ENCODE measurements around the gene DDX10.

Gene DDX10

GRCh38 chr11:108851781-108852180 lies 186.9 kb downstream of the DDX10 start:
- TF ChIP-seq, protein P1, sequence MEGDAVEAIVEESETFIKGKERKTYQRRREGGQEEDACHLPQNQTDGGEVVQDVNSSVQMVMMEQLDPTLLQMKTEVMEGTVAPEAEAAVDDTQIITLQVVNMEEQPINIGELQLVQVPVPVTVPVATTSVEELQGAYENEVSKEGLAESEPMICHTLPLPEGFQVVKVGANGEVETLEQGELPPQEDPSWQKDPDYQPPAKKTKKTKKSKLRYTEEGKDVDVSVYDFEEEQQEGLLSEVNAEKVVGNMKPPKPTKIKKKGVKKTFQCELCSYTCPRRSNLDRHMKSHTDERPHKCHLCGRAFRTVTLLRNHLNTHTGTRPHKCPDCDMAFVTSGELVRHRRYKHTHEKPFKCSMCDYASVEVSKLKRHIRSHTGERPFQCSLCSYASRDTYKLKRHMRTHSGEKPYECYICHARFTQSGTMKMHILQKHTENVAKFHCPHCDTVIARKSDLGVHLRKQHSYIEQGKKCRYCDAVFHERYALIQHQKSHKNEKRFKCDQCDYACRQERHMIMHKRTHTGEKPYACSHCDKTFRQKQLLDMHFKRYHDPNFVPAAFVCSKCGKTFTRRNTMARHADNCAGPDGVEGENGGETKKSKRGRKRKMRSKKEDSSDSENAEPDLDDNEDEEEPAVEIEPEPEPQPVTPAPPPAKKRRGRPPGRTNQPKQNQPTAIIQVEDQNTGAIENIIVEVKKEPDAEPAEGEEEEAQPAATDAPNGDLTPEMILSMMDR (IDR thresholded peaks at IDR 0.05; ENCODE audit: borderline replicate concordance, insufficient read depth, low read depth, low read length) = no peak
- H3K4me3 ChIP-seq (ENCODE audit: low read depth, low read length) = no peak overlapping the region

GRCh38 chr11:108852701-108853100 lies 187.8 kb downstream of the DDX10 start:
- TF ChIP-seq, protein P1 (IDR thresholded peaks at IDR 0.05; ENCODE audit: borderline replicate concordance, insufficient read depth, low read depth, low read length) = no peak

DNA sequence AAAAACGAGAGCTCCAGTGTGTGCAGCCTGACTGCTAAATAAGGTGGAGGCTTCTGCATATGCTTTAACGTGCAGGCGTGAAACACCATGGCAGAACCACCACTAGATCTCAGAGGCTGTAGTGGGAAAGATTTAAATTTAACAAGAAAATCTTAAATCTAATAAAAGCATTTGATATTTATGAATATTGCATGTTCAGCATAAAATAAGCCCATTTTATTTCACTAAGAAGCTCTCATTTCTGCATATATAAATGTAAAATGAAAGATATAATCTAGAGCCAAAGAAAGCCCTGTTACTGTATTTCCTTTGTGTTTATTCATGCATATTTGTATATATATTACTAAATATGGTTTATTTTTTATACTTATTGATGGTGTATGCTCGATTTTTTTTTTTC lies 188.3 kb downstream of the DDX10 start:
- no peak overlapping the region for H3K4me3 ChIP-seq (ENCODE audit: low read depth, low read length)
- TF ChIP-seq, protein P1 (IDR thresholded peaks at IDR 0.05; ENCODE audit: borderline replicate concordance, insufficient read depth, low read depth, low read length) = no peak

More at GRCh38 chr11:108852701-108853100, 187.8 kb downstream of the DDX10 start:
- no peak overlapping the region for H3K4me3 ChIP-seq (ENCODE audit: low read depth, low read length)

DNA sequence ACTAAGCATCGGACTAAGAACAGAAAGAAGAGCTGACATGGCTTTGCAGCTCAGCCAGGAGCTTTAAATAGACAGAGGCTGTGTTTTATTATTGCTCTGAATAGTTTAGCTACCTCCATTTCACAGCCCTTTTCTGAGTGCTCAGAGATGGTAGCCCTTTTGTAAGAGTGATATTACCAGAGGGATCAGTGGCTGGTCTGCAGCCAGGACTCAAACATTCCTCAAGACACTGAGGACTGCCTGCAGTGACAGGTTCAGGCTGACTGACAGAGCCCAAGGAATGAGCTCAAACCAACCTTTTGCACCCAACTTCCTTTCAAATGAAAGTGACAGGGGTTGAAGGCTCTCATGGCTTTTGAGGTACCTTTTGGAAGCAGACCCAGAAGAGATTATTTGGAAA lies 189.0 kb downstream of the DDX10 start:
- TF ChIP-seq, protein P1 (IDR thresholded peaks at IDR 0.05; ENCODE audit: borderline replicate concordance, insufficient read depth, low read depth, low read length) = no peak
- H3K4me3 ChIP-seq (ENCODE audit: low read depth, low read length) = no peak overlapping the region

DNA sequence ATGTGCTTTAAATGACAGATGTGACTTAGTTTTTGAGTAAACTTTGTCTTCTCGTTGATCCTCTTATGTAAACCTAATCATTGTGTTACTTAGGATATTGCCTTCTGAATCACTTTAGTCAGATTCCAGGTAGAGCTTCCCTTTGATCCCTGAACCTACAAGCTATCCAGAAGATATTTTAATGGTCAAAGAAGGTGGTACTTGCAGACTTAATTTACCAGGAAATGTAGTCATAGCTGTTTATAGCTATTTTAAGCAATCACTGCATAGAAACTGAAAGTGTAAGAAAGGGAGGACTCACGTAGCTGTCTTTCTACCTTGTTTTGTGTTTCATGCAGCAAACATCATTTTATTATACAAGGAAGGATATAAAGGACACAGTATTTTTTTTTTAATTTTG lies 189.5 kb downstream of the DDX10 start:
- no peak overlapping the region for H3K4me3 ChIP-seq (ENCODE audit: low read depth, low read length)
- TF ChIP-seq, protein P1 (IDR thresholded peaks at IDR 0.05; ENCODE audit: borderline replicate concordance, insufficient read depth, low read depth, low read length) = no peak

- no peak overlapping the region for H3K4me3 ChIP-seq (ENCODE audit: low read depth, low read length)
- TF ChIP-seq, protein P1 (IDR thresholded peaks at IDR 0.05; ENCODE audit: borderline replicate concordance, insufficient read depth, low read depth, low read length) = no peak
Measured at GRCh38 chr11:108857382-108857781, 192.5 kb downstream of the DDX10 start.

DNA sequence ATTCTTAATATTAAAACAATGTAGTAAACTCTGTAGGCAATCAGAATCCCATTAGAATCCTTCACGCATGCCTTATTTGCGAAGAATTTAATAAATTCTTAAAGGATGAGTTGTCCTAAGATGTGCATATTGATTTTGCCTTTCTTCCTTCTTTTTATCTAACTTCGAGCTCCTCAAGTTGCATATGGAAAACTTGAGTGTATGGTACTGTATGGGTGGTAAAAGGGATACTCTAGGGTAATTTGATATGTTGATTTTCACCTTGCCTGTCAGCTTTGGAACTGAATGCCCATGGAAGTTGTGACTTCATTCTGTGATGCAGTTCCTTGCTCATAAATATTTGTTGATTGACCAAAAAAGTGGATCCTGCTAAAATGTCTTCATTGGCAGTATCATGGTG lies 193.8 kb downstream of the DDX10 start:
- no peak overlapping the region for H3K4me3 ChIP-seq (ENCODE audit: low read depth, low read length)
- TF ChIP-seq, protein P1 (IDR thresholded peaks at IDR 0.05; ENCODE audit: borderline replicate concordance, insufficient read depth, low read depth, low read length) = no peak
